ENCODE results near the gene KAZN.

The KAZN gene

DNA sequence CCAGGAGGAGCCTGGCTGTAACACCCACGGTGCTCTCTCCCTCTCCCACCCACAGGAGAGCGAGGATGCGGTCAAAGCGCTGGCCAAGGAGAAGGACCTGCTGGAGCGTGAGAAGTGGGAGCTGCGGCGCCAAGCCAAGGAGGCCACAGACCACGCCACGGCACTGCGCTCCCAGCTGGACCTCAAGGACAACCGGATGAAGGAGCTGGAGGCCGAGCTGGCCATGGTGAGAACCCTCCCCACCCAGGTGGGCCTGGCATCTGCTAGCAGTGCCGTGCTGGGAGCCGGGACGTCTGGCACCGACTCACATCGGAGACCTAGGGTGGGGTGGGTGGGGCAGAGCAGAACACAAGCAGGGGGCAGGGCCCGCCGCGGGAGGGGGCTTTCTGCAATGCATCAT lies 445.4 kb downstream of the KAZN start:
- H2AFZ ChIP-seq (ENCODE audit: low read depth, low read length) = no peak overlapping the region

DNA sequence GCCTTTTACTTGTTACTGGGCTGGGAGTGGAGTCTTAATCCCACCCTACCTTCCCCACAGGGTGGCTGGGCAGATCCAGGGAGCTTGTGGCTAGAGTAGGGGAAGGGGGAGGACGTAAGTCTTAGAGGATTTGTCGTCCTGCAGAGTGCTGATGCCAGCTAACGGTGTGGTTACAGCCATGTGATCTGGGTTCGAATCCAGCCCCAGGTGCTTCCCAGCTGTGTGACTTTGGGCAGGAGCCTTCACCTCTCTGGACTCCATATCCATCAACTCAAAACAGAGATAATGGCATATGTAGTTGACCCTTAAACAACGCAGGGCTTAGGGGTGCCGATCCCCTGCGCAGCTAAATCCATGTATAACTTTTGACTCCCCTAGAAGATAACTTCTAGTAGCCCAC lies 446.6 kb downstream of the KAZN start:
- no peak overlapping the region for H3K4ac ChIP-seq (ENCODE audit: low read depth in 1 of 2, low read length in 2 of 2)
- peaks cover 30% of the 10 kb centered on the region for H3K79me1 ChIP-seq (replicated peaks; ENCODE audit: low read length, poor library complexity, severe bottlenecking)
- peak overlapping the region; percentile 23 for H2AK5ac ChIP-seq (ENCODE audit: low read length, severe bottlenecking)
- no peak overlapping the region for H2BK15ac ChIP-seq (ENCODE audit: low read depth, poor library complexity, severe bottlenecking)
- H3K4me3 ChIP-seq (ENCODE audit: insufficient read depth in 1 of 2, low read depth in 1 of 2, low read length in 2 of 2) = no peak overlapping the region
- H2BK120ac ChIP-seq (ENCODE audit: low read depth, low read length) = no peak overlapping the region
- H4K8ac ChIP-seq (ENCODE audit: low read length) = peak overlapping the region; percentile 16
- H3K23ac ChIP-seq (ENCODE audit: low read length in 2 of 2) = no peak overlapping the region
- no peak overlapping the region for H3K18ac ChIP-seq (ENCODE audit: low read depth in 1 of 2, low read length in 2 of 2)
- WGBS = 71% methylated on average over 6 of the region's 7 CpGs
- no peak overlapping the region for H2BK12ac ChIP-seq (ENCODE audit: low read length in 2 of 2)
- H3K9ac ChIP-seq (ENCODE audit: low read length) = peak overlapping the region; percentile 74
- H2BK5ac ChIP-seq (ENCODE audit: low read depth, low read length, poor library complexity, severe bottlenecking) = no peak overlapping the region
- H3K36me3 ChIP-seq (ENCODE audit: control insufficient read depth in 1 of 2, insufficient read depth in 2 of 2, low read depth in 1 of 2, low read length in 2 of 2) = peaks cover 11 to 52% of the 10 kb centered on the region in 2 experiments
- no peak overlapping the region for H4K91ac ChIP-seq (ENCODE audit: low read length)
- H3K4me1 ChIP-seq (ENCODE audit: control insufficient read depth, insufficient read depth, low read depth, low read length) = peaks cover 15% of the 10 kb centered on the region
- no peak overlapping the region for H2AFZ ChIP-seq (ENCODE audit: low read depth, low read length)
- no peak overlapping the region for H3K4me2 ChIP-seq (ENCODE audit: low read length, poor library complexity, severe bottlenecking)
- no peak overlapping the region for H3K14ac ChIP-seq (ENCODE audit: low read length in 2 of 2)
- no peak for DNase-seq
- no peaks in the 10 kb centered on the region for H3K27me3 ChIP-seq (ENCODE audit: control insufficient read depth in 1 of 2, insufficient read depth in 1 of 2, low read length in 2 of 2)
- no peaks in the 10 kb centered on the region for H3K9me3 ChIP-seq (ENCODE audit: control insufficient read depth, low read length)
- no peak overlapping the region for H3K27ac ChIP-seq (ENCODE audit: low read length, poor library complexity, severe bottlenecking)

More for the DNA sequence above, 445.4 kb downstream of the KAZN start:
- no peak for DNase-seq
- H3K79me1 ChIP-seq (replicated peaks; ENCODE audit: low read length, poor library complexity, severe bottlenecking) = peaks cover 27% of the 10 kb centered on the region
- no peak overlapping the region for H2BK120ac ChIP-seq (ENCODE audit: low read depth, low read length)
- H2BK15ac ChIP-seq (ENCODE audit: low read depth, poor library complexity, severe bottlenecking) = no peak overlapping the region
- no peak overlapping the region for H3K4ac ChIP-seq (ENCODE audit: low read depth in 1 of 2, low read length in 2 of 2)
- H3K23ac ChIP-seq (ENCODE audit: low read length in 2 of 2) = no peak overlapping the region
- H3K9me3 ChIP-seq (ENCODE audit: control insufficient read depth, low read length) = no peaks in the 10 kb centered on the region
- peak overlapping the region; percentile 14 for H2AK5ac ChIP-seq (ENCODE audit: low read length, severe bottlenecking)
- H4K91ac ChIP-seq (ENCODE audit: low read length) = no peak overlapping the region
- peak overlapping the region in 1 of 2 experiments; percentile 9 for H3K14ac ChIP-seq (ENCODE audit: low read length in 2 of 2)
- H3K4me2 ChIP-seq (ENCODE audit: low read length, poor library complexity, severe bottlenecking) = no peak overlapping the region
- H3K4me3 ChIP-seq (ENCODE audit: insufficient read depth in 1 of 2, low read depth in 1 of 2, low read length in 2 of 2) = no peak overlapping the region
- no peak overlapping the region for H4K8ac ChIP-seq (ENCODE audit: low read length)
- H3K18ac ChIP-seq (ENCODE audit: low read depth in 1 of 2, low read length in 2 of 2) = no peak overlapping the region
- no peak overlapping the region for H2BK5ac ChIP-seq (ENCODE audit: low read depth, low read length, poor library complexity, severe bottlenecking)
- H3K36me3 ChIP-seq (ENCODE audit: control insufficient read depth in 1 of 2, insufficient read depth in 2 of 2, low read depth in 1 of 2, low read length in 2 of 2) = peaks cover 15 to 47% of the 10 kb centered on the region in 2 experiments
- H3K27ac ChIP-seq (ENCODE audit: low read length, poor library complexity, severe bottlenecking) = no peak overlapping the region
- no peak overlapping the region for H2BK12ac ChIP-seq (ENCODE audit: low read length in 2 of 2)
- H3K9ac ChIP-seq (ENCODE audit: low read length) = no peak overlapping the region
- H3K27me3 ChIP-seq (ENCODE audit: control insufficient read depth in 1 of 2, insufficient read depth in 1 of 2, low read length in 2 of 2) = no peaks in the 10 kb centered on the region
- H3K4me1 ChIP-seq (ENCODE audit: control insufficient read depth, insufficient read depth, low read depth, low read length) = peaks cover 13% of the 10 kb centered on the region
- WGBS = 97% methylated on average over 20 of the region's 20 CpGs

DNA sequence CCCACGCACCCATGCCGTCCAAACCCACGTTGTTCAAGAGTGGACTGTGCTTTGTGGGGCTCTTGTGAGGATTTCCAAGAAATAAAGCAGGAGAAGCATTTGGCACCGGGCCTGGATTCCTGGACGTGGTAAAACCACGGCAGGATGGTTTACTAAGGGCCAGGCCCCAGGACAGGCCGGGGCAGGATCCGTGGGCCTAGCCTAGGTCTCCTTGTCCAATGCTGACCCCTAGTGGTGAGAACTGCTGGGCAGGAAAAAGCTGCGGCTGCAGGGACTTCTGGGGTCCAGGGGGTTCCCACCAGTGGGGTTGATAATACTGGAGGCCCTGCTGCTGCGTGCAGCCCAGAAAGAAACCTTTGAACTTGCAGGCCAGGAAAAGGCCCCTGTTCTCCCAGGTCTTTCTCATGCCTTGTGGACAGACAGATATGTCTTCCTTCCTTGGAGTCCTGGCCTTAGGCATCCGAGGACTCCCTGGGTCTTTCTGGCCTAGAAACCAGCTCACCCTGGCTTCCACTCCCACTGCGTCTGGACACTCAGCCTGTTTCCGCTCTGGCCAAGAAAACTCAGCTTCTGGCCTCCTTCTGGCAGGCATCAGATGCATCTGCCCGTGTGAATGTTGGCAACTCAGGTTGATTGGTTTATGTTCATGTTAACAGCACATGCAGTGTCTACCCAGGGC lies 448.1 kb downstream of the KAZN start:
- Histone ChIP-seq H3K36me3 (ENCODE audit: control insufficient read depth in 1 of 2, insufficient read depth in 2 of 2, low read depth in 1 of 2, low read length in 2 of 2) (peaks cover 11 to 61% of the 10 kb centered on the region in 2 experiments), H2AFZ (ENCODE audit: low read depth, low read length) (no peak overlapping the region), H2BK120ac (ENCODE audit: low read depth, low read length) (no peak overlapping the region), H3K27ac (ENCODE audit: low read length, poor library complexity, severe bottlenecking) (peak overlapping the region; percentile 28), H3K27me3 (ENCODE audit: control insufficient read depth in 1 of 2, insufficient read depth in 1 of 2, low read length in 2 of 2) (no peaks in the 10 kb centered on the region), H3K4me3 (ENCODE audit: insufficient read depth in 1 of 2, low read depth in 1 of 2, low read length in 2 of 2) (no peak overlapping the region), H2BK5ac (ENCODE audit: low read depth, low read length, poor library complexity, severe bottlenecking) (no peak overlapping the region), H3K9ac (ENCODE audit: low read length) (peak overlapping the region; percentile 74), H2BK12ac (ENCODE audit: low read length in 2 of 2) (peak overlapping the region; percentile 2 to 41), H2BK15ac (ENCODE audit: low read depth, poor library complexity, severe bottlenecking) (no peak overlapping the region), H4K91ac (ENCODE audit: low read length) (no peak overlapping the region), H3K14ac (ENCODE audit: low read length in 2 of 2) (no peak overlapping the region), H3K18ac (ENCODE audit: low read depth in 1 of 2, low read length in 2 of 2) (peak overlapping the region in 1 of 2 experiments; percentile 25), H3K4me2 (ENCODE audit: low read length, poor library complexity, severe bottlenecking) (no peak overlapping the region), H2AK5ac (ENCODE audit: low read length, severe bottlenecking) (peak overlapping the region; percentile 78), H4K8ac (ENCODE audit: low read length) (peak overlapping the region; percentile 73), H3K23ac (ENCODE audit: low read length in 2 of 2) (no peak overlapping the region), H3K79me1 (replicated peaks; ENCODE audit: low read length, poor library complexity, severe bottlenecking) (peaks cover 32% of the 10 kb centered on the region), H3K4ac (ENCODE audit: low read depth in 1 of 2, low read length in 2 of 2) (no peak overlapping the region), H3K9me3 (ENCODE audit: control insufficient read depth, low read length) (no peaks in the 10 kb centered on the region), H3K4me1 (ENCODE audit: control insufficient read depth, insufficient read depth, low read depth, low read length) (peaks cover 17% of the 10 kb centered on the region)
- WGBS = 49% methylated on average over 14 of the region's 14 CpGs
- DNase-seq = peak; percentile 81

DNA sequence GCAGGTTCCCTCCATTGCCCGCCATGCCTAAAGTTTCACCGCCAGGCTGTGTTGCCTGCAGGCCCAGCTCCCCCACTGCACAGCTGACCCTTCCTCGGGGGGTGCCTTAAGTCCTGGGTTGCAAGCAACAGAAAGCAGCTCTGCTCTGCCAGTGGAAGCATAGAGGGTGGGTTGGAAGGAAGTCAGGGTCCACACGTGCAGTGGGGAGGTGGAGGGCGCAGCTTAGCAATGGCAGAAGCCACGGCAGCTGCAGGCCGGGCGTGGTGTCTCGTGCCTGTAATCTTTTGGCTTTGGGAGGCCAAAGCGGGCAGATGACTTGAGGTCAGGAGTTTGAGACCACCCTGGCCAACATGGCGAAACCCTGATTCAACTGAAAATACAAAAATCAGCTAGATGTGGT lies 448.8 kb downstream of the KAZN start:
- Histone ChIP-seq H2AK5ac (ENCODE audit: low read length, severe bottlenecking) (no peak overlapping the region), H3K4me1 (ENCODE audit: control insufficient read depth, insufficient read depth, low read depth, low read length) (peaks cover 17% of the 10 kb centered on the region), H3K4ac (ENCODE audit: low read depth in 1 of 2, low read length in 2 of 2) (no peak overlapping the region), H3K9ac (ENCODE audit: low read length) (peak overlapping the region; percentile 27), H3K36me3 (ENCODE audit: control insufficient read depth in 1 of 2, insufficient read depth in 2 of 2, low read depth in 1 of 2, low read length in 2 of 2) (peaks cover 11 to 59% of the 10 kb centered on the region in 2 experiments), H3K9me3 (ENCODE audit: control insufficient read depth, low read length) (no peaks in the 10 kb centered on the region), H4K8ac (ENCODE audit: low read length) (no peak overlapping the region), H3K14ac (ENCODE audit: low read length in 2 of 2) (no peak overlapping the region), H3K27me3 (ENCODE audit: control insufficient read depth in 1 of 2, insufficient read depth in 1 of 2, low read length in 2 of 2) (no peaks in the 10 kb centered on the region), H3K18ac (ENCODE audit: low read depth in 1 of 2, low read length in 2 of 2) (no peak overlapping the region), H3K23ac (ENCODE audit: low read length in 2 of 2) (no peak overlapping the region), H3K79me1 (replicated peaks; ENCODE audit: low read length, poor library complexity, severe bottlenecking) (peaks cover 27% of the 10 kb centered on the region), H2BK15ac (ENCODE audit: low read depth, poor library complexity, severe bottlenecking) (no peak overlapping the region), H3K27ac (ENCODE audit: low read length, poor library complexity, severe bottlenecking) (no peak overlapping the region), H2BK5ac (ENCODE audit: low read depth, low read length, poor library complexity, severe bottlenecking) (no peak overlapping the region), H2AFZ (ENCODE audit: low read depth, low read length) (no peak overlapping the region), H4K91ac (ENCODE audit: low read length) (no peak overlapping the region), H3K4me2 (ENCODE audit: low read length, poor library complexity, severe bottlenecking) (no peak overlapping the region), H3K4me3 (ENCODE audit: insufficient read depth in 1 of 2, low read depth in 1 of 2, low read length in 2 of 2) (no peak overlapping the region), H2BK12ac (ENCODE audit: low read length in 2 of 2) (no peak overlapping the region), H2BK120ac (ENCODE audit: low read depth, low read length) (no peak overlapping the region)
- no peak for DNase-seq
- WGBS = 95% methylated on average over 11 of the region's 11 CpGs
